ENCODE measurements around the gene GINS2.

The GINS2 gene

GRCh38 chr16:85695196-85696128 is 6.7 kb upstream of the GINS2 start:
- in situ Hi-C loops (cut with HindIII; ENCODE audit: low sequenced_read_pairs) = no loop called here
- no peak overlapping the region for H3K4me3 ChIP-seq (ENCODE audit: low read depth, low read length)
- TF ChIP-seq, protein P1, sequence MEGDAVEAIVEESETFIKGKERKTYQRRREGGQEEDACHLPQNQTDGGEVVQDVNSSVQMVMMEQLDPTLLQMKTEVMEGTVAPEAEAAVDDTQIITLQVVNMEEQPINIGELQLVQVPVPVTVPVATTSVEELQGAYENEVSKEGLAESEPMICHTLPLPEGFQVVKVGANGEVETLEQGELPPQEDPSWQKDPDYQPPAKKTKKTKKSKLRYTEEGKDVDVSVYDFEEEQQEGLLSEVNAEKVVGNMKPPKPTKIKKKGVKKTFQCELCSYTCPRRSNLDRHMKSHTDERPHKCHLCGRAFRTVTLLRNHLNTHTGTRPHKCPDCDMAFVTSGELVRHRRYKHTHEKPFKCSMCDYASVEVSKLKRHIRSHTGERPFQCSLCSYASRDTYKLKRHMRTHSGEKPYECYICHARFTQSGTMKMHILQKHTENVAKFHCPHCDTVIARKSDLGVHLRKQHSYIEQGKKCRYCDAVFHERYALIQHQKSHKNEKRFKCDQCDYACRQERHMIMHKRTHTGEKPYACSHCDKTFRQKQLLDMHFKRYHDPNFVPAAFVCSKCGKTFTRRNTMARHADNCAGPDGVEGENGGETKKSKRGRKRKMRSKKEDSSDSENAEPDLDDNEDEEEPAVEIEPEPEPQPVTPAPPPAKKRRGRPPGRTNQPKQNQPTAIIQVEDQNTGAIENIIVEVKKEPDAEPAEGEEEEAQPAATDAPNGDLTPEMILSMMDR (IDR thresholded peaks at IDR 0.05; ENCODE audit: low read depth, low read length) = no peak
- no peak for DNase-seq (ENCODE audit: low read depth, low spot score)

- no peak for DNase-seq (ENCODE audit: low read depth, low spot score)
- TF ChIP-seq, protein P1 (IDR thresholded peaks at IDR 0.05; ENCODE audit: low read depth, low read length) = no peak
- H3K4me3 ChIP-seq (ENCODE audit: low read depth, low read length) = no peak overlapping the region
- in situ Hi-C loops (cut with HindIII; ENCODE audit: low sequenced_read_pairs) = no loop called here
Observed at GRCh38 chr16:85690469-85691064, 1.8 kb upstream of the GINS2 start.

GRCh38 chr16:85689950-85690320 is 1.2 kb upstream of the GINS2 start:
- TF ChIP-seq, protein P1 (IDR thresholded peaks at IDR 0.05; ENCODE audit: low read depth, low read length) = no peak
- no peak for DNase-seq (ENCODE audit: low read depth, low spot score)
- in situ Hi-C loops (cut with HindIII; ENCODE audit: low sequenced_read_pairs) = no loop called here
- H3K4me3 ChIP-seq (ENCODE audit: low read depth, low read length) = no peak overlapping the region

DNA sequence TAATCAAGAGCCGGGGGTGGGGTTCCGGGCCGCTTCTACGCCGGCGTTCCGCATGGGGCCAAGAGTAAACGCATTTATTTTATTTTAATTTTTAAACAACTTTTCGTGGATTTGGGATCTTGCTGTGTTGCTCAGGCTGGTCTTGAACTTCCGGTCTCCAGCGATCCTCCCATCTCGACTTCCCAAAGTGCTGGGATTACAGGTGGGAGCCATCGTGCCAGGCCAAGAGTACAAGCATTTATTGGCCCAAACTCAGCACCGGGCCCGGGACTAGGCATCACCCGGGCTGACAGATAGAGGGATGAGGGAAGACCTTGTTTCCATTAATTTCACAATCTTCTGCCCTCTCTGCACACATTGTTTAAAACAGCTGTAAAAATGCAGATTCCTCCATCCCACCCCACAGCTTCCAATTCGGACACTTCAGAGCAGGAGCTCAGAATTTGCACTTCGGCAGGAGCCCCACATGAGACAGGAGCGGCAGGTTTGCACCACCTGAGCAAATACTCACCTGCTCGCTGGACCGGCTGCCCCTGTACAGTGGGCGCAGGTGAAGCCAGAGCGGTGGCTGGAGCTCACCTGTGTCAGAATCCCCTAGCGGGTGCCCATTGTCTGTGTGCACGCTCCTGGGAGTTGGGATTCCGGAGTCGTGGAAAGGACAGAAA is 663 bp upstream of the GINS2 start:
- DNase-seq (ENCODE audit: low read depth, low spot score) = peak; percentile 3
- peak overlapping the region; percentile 39 for H3K4me3 ChIP-seq (ENCODE audit: low read depth, low read length)
- TF ChIP-seq, protein P1 (IDR thresholded peaks at IDR 0.05; ENCODE audit: low read depth, low read length) = no peak
- in situ Hi-C loops (cut with HindIII; ENCODE audit: low sequenced_read_pairs) = no loop called here

GRCh38 chr16:85687651-85688471 is 893 bp downstream of the GINS2 start:
- no peak for DNase-seq (ENCODE audit: low read depth, low spot score)
- in situ Hi-C loops (cut with HindIII; ENCODE audit: low sequenced_read_pairs) = no loop called here
- peak overlapping the region; percentile 59 for H3K4me3 ChIP-seq (ENCODE audit: low read depth, low read length)
- TF ChIP-seq, protein P1 (IDR thresholded peaks at IDR 0.05; ENCODE audit: low read depth, low read length) = no peak

Measured in astrocyte of the spinal cord (primary cell).